ENCODE data around the gene GAS5.

GAS5 gene

GRCh38 chr1:173823781-173824314 lies 43.9 kb downstream of the GAS5 start:
- DNase-seq, result no peak

- DNase-seq, result no peak
Observed at GRCh38 chr1:173821680-173822079, 46.1 kb downstream of the GAS5 start.

GRCh38 chr1:173818459-173818858 lies 49.3 kb downstream of the GAS5 start:
- DNase-seq, result no peak

Data from NCI-H1048 (cell line).